Renal cortical epithelial cell (primary cell): ENCODE results near the gene HMCN1. TPM values are rescaled to one million over a fixed set of nuclear protein-coding genes. Genes with fewer than 3 reads are reported as not detected.

ENCODE experiments used
- DNase-seq: peaks from one replicate; pipeline ENCODE4 v3.0.0-alpha.2; 2011; ENCODE audit warnings: low read depth
- total RNA-seq: library from RNA; depleted of rRNA; stranded (reverse); fragments of >200 nt; gene quantifications from 2 replicates; pipeline ENCODE4 v1.2.3, GENCODE V29; 2014

The HMCN1 gene
- total RNA-seq, 1 donor from 2014 or later, result 57.9 TPM

DNA sequence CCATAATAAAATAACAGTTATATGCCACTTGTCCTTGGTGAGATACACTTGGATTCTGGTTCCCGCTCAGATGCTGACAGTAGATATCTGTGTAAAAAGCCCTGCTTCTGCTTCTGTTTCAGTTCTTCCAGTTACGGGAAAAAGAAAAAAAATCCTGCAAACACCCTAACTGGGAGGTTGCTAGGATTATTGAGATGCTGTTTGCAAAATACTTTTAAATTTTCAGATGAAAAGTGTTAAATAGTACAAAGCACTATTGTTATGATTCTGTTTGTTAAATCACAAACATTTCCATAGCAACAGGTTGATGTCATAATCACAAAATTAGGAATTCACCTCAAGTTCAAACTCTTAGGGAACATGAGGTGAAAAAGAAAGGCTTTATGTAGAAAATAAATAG lies 232.3 kb downstream of the HMCN1 start:
- peak; percentile 55 for DNase-seq

- DNase-seq, result no peak
These were observed 234.8 kb downstream of the HMCN1 start for GRCh38 chr1:185969028-185969427.

DNA sequence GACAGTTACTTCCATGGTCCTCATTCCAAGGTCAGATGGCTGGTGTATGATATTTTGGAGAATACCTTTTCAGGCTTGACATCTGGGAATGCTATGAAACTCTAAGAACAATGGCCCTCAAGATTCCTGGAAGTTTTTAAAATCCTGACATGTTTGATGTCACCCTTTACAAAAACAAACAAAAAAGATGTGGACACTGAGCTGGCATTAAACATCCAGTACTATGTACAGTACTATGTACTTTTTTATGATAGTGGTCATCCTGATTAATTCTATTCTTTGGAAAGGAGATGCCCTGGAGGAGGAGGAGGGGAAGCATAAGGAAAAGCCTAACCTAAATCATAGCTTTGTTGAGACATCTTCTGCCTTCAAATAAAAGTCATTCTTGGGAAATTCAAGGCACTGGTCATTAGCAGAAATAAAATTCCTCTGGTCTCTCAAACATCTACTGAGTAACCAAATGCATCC lies 235.4 kb downstream of the HMCN1 start:
- DNase-seq, result peak; percentile 70

DNA sequence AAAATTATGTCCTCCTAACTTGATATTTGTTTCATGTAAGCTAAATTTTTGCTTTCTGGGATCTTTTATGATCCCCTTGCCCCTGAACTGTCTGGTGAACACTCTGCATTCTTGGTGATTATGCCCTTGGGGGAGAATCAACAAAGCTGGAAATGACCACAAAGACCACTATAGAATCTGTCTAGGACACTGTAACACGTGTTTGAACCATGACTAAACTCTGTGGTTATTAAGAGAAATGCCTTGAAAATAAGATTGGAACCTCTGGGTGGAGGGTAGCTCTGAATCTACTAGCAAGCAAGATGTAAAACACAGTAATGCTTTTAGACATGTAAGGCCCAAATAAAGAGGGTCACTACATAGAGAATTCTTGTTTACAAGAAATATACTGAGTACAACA lies 237.5 kb downstream of the HMCN1 start:
- DNase-seq, result peak; percentile 96

- peak; percentile 70 for DNase-seq
These were observed 238.1 kb downstream of the HMCN1 start for GRCh38 chr1:185972096-185972850.

- peak; percentile 97 for DNase-seq
These were observed 239.5 kb downstream of the HMCN1 start for GRCh38 chr1:185973645-185974044.

DNA sequence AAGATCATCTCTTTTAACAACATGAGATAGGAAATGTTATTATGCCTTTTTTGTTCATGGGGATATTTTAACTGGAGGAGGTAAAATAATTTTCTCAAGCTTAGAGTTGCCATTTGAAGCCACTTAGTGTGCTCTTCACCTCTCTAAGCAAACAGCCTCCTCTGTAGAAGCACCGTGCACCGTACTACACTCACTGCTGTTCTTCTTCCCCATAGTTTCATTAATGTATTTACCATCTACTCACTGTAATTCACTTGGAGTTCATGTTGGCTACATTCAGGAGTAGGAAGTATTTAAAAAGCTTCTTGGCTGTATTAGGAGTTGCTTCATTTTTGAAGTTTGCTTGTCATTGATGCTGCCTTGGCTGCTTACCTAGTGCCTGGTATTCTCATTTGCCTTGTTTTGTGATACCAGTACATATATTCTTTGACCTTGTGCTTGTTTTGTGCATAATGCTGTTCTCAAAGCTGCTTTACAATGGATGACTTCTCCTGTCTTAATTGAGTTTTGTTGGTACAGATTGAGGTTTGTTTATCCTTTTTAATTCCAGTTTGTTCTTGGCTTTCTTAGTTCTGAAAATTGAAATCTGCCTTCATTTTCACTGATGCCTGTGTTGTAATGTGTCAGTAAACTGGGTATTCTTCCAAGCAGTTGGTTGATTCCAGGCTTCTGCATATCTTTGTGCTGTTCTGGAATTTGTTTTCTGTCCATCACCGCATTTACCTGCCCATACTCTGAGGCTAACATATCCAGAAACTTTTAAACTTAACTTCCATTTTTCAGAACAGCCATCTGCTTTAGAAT lies 240.4 kb downstream of the HMCN1 start:
- no peak for DNase-seq

DNA sequence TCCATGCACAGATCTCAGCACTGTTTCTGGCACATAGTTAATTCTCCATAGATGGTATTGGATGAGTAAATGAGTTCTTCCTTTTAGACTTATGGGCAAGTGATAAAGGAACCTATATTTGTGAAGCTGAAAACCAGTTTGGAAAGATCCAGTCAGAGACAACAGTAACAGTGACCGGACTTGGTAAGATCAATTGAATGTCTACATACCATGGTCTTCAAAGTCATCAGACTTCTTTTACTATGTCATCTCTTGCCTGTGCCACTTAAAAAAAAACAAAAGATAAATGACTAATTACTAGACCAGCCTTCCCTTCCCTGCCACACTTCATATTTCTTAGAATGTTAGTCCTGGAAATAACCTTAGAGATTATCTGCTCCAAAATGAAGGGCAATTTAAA lies 246.7 kb downstream of the HMCN1 start:
- no peak for DNase-seq

DNA sequence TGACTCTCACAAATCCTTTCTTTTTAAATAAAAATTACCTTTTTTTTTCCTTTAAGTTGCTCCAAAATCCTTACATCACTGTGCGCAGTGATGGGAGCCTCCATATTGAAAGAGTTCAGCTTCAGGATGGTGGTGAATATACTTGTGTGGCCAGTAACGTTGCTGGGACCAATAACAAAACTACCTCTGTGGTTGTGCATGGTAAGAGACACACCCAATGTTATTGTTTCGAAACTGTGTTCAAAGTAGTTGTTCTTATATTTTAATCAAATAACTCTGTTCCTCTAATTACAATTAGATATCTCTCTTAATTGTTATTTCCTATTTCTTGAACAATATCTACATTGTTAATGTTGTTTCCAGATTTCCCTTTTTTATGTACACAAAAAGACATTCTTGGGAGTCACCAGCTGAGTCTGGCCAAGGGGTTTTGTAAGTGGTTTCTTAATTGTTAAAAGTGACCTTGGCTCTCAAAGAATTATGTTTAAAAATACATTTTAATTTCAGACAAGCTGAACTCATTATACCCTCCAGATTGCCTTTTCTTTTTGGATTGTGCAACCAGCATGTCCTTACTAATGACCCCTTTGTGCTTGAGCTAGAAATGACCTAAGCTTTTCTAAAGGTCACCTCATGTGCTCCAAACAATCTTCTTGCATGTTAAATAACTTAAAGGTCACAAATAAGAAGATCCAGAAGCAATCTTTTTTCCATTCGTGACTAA lies 250.1 kb downstream of the HMCN1 start:
- DNase-seq, result no peak

- DNase-seq, result no peak
These were observed 253.6 kb downstream of the HMCN1 start for GRCh38 chr1:185987611-185988321.

DNA sequence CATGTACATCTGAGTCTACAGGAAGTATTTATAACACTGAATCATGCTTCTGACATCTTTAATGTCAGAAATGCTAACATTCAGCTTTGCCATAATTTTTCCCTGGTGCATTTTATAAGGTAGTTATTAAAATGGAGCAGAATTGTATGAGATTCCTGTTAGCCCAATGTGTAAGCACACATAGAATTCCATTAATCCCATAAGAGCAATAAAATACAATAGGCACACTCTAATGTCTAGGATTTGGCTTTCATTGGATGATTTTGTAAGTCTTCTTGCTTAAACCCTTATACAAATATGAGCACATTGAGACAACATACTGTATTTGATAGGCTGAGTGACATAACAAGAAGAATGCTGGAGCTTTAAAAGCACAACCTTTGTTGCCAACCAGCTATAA lies 256.4 kb downstream of the HMCN1 start:
- no peak for DNase-seq

DNA sequence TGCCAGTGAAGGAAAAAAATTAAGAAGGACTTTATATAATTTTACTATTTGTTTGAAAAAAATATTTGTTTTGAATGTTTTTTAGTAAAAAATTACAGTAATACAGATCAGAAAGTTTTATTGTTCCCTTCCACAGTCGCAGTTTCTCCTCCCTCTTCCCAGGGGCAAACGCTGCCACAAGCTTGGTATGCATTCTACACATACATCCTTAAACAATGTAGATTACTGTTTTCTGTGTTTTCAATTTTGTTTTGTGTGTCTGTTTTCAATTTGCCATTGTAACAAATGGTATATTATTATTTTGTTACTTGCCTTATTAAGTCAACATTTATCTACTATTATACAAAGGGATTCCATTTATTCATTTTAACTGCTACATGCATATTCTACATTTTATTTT lies 257.1 kb downstream of the HMCN1 start:
- DNase-seq, result no peak

DNA sequence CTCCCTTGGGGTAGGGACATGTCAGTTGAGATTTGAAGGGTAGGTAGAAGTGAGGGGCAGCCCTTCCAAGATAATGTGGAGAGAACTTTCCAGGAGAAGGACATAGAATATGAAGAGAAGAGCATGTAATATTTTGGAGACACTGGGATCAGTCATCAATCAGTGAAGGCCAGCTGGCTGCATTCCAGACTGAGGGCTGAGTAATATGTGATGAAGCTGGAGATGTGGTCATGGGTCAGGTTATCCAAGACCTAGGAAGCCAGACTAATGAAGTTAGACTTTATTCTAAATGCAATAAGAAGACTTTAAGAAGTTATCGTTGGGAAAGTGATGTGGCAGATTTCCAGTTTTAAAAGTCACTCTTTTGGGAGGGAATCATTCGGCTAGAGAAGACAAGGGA lies 262.0 kb downstream of the HMCN1 start:
- peak; percentile 87 for DNase-seq

- DNase-seq, result peak; percentile 27
These were observed 264.2 kb downstream of the HMCN1 start for GRCh38 chr1:185998391-185998790.

- no peak for DNase-seq
These were observed 268.2 kb downstream of the HMCN1 start for GRCh38 chr1:186002406-186002805.

DNA sequence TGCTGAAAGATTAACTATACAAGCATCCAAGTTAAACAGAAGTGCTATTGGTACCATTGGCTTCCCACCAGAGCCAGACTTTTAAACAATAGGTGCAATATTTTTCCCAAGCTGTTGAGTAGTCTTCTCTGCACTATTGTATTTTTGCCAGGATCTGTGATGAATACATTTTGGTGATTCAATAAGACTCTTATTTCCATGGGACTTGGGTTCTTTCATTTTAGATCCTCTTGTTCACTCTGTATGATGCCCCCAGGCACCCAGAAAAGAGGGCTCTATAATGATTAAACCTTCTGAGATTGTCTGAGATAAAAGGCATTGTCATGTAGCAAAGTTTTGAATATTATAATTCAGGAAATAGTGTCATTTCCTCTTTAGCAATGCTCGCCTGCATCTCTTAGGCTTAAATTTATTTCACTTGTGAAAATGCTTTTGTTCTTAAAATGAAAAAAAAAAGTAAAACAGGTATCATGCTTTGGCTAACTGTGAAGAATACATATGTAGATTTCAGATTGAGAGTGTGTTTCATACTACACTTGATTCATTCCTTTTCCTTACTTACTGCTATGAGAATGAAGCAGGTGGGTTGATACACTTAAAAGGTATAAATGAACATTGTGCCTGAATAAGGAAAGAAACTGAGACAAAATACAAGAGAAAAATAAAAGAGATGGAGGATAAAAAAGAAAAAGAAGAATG lies 275.0 kb downstream of the HMCN1 start:
- DNase-seq, result no peak

GRCh38 chr1:186014370-186015037 lies 280.3 kb downstream of the HMCN1 start:
- peak; percentile 23 for DNase-seq

- DNase-seq, result peak; percentile 16
These were observed 282.7 kb downstream of the HMCN1 start for GRCh38 chr1:186016856-186017255.

DNA sequence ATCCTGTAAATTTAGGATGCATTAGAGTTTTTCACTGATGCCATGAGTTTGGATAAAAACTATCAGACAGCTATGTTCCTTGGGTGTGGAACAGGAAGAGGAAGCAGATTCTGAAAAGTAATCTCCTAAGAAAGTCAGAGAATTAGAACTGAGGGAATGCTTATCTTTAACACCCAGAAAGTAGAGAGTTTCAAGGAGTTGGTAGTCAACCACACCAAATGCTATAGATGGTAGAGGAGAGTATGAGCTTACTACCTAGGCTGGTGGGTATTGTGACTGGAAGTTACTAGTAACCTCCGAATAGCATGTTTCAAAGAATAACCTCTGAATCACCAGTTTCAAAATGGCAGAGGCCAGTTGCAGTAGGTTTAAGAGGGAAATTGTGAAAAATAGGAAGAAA lies 288.0 kb downstream of the HMCN1 start:
- no peak for DNase-seq

DNA sequence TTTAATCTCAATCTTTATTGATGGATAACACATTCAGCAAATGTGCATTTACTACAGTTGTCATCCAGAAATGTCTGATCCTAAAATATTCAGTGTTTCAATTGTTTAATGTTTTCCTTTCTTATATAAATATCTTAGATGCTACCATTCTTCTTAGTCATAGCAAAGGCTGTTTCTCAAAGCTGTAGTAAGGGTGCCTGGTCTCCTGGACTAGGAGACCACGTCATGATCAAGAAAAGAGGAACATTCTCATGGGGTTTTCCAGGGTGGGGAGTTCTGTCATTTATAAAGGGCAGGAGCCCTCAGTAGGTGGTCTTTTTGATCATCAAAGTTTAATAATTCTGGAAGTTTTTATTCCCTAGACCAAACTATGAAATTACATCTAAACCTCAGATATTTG lies 292.8 kb downstream of the HMCN1 start:
- no peak for DNase-seq

- DNase-seq, result no peak
These were observed 293.4 kb downstream of the HMCN1 start for GRCh38 chr1:186027621-186028020.
